Measurements from ENCODE around the gene BATF.

BATF gene

DNA sequence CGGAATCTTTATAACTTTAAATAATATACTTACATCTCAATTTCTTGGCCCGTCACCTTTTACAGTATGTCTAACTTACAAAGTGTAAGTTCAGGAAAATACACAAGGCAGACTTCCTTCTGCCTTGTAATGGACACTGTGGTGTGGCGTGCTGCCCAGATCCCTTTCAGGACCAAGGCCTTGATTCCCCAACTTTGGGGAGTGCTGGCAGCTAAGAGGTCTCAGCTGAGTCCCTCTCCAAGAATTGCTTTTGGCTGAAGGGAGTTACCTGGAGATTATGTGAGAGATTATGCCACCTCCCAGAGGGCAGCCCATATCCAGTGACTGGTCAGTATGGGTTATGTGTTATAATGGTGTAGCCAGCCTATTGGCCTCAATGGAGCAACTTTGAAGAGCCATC lies 21.2 kb upstream of the BATF start:
- no peak for DNase-seq

DNA sequence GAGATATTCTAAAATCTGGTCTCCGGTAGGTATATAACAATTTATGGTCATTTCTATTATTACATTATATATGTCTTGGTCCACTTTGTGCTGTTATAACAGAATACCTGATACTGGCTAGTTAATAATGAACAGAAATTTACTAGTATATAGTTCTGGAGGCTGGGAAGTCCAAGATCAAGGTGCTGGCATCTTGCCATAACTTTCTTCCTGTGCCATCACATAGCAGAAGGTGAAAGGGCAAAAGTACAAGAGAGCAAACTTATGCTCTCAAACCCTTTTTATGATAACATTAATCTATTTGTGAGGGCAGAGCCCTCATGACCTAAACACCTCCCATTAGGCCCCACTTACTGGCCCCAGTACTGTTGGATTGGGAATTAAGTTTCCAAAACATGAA lies 17.9 kb upstream of the BATF start:
- no peak for DNase-seq

DNA sequence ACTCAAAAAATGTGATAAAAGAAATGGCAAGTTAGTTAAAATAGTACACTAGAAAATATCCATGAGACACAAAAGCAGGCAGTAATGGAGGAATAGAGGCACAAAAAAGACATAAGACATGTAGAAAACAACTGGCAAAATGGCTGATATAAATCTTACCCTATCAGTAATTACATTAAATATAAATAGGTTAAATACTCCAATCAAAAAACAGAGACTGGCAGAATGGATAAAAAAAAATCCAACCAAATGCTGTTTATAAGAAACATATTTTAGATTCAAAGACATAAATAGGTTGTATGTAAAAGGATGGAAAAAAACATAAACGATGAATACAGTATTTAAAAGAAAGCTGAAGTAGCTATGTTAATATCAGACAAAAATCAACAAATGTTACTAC lies 15.3 kb upstream of the BATF start:
- DNase-seq = no peak

DNA sequence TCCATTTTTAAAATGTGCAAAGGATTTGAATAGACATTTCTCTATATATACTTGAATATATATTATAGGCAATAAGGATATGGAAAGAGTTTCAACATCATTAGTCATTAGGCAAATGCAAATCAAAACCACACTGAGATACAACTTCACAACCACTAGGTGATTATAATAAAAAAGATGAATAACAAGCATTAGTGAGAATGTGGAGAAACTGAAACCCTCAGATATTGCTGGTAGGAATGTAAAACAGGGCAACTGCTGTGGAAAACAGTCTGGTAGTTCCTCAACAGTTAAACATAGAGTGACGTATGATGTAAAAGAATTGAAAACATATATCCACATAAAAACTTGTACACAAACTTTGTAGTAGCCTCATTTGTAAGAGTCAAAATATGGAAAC lies 11.7 kb upstream of the BATF start:
- no peak for DNase-seq

DNA sequence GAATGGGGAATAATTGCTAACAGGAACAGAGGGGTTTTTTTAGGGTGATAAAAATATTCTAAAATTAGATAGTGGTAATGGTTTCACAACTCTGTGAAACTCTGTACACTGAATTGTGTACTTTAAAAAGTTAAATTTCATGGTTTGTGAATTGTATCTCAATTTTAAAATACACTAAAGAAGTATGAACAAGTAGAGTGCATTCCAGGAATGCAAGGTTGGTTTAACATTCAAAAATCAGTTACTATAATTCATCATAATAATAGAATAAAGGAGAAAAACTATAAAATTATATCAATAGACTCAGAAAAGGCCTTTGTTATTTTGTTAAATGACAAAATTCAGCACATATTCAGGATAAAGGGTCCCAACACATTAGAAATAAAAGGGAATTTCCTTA lies 11.1 kb upstream of the BATF start:
- no peak for DNase-seq

DNA sequence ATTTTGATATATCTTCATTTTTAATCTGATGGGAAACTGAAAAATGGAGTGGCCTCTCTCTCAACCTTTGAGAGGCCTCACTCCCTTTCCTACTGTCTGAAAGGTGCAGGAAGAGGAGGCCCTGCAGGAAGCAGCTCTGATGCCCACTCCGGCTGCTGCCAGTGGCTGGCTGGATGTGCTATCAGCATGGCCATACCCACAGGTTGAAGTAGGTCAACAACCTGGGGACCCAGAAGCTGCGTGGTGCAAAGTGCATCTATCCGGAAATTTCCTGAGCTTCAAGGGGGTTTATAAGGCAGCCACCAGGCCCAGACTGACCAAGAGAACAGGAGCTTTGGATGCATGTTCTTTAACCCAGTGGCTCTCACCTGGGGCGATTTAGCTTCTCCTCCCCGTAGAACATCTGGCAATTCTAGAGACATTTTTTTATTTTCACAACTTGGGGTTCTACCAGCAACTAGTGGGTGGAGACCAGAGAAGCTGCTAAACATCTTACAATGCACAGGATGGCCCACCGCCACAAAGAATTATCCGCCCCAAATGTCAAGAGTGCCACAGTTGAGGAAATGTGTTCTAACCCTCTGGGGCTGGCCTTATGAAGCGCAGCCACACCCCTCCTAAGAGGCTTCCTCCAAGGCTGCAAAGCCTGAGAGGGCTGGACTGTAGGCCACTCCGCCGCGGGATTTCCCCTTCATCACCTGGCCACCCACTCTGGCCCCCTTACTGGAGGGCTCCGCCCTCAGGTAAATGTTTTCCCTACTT lies 8.2 kb upstream of the BATF start:
- DNase-seq = no peak

DNA sequence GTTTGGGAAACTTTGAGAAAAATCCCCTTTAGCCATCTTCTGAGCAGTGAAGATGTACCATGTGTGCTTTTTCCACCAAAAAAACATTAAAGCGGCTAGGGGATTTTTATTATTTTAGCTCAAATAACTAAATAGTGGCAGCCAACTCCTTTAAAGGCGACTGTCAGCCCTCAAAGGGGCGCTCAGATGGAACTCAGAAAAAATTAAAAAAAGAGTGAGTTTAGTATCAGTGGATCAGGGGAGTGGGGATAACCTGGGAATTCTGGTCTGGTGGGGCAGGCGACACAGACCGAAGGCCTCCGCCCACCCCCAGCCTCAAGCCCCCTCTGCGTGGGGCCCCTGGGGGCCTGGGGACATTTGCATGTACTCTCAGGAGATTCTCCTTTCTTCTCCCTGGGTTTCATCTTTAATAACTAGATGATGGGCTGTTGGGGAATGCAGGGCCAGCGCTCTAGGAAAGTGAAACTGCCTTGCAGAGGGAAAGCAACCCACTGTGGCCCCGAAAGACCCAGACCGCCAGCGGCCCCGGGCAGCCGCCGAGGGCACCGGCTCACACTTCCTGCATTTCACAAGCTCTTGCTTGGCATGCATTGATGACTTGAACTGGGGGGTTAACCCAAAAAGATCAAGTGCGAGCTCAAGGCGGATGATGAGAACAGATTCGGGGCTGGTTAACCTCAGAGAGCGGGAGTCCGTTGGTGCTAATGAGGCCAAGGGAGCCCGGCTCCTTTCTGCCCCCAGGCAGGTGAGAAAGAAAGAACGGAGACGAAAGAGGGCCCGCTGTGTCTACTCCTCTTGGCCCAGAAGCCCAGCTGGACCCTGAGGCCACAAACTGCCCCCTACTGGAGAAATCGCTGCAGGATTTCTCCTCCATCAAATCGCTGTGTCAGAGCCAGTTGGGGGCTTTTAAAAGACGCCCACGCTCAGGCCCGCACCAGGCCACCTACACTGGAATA lies 7.3 kb upstream of the BATF start:
- DNase-seq = no peak

DNA sequence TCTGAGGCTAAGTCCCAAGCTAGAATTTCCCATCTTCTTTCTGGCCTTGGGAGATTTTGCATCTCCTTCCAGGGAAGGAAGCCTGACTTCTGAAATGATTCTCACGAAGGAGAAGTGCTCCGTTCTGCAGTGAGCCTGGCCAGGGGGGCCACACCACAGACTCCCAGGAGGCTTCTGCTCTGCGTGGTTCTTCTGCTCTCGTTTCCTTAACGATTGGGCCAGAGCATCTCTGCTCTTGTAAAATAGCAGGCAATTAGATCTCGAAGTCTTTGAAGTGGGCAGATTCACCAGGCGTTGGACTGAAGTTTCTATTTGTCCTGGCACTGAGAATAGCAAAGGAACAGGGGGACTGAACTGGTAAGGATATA lies 6.7 kb upstream of the BATF start:
- no peak for DNase-seq

DNA sequence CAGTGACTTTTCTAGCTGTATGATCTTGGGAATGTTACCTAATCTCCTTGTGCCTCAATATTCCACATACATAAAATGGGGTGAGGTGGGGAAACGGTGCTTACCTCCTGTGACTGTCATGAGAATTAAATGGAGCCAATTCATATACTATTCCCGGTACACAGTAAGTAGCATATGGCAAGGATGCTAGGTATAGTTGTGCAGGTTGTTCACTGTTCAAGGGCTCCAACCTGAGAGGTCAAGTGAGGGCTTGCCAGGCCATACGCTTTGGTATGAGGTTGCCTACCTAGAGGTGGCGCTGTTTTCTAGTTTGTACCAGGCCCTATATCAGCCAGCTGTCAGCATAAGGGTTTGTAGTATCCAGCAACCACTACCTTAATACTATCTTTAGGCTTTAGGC lies 3.6 kb upstream of the BATF start:
- no peak for DNase-seq

DNA sequence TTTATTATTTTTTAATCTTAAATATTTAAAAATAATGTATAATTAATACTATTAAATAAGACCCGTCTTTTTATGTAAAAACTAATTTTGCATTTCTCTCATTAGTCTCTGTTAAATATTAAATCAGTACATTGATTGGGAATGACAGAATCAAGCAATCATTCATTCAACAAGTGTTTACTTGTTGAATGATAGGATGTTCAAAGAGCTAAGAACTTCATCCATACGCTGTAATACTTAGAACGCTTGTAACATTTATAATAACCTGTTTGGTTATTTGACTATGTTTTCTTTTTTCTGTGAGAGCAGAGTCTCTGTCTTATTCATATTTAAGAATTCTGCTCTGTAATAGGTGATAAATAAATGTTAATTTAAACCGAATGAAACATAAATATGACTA lies 2.9 kb upstream of the BATF start:
- DNase-seq = no peak

DNA sequence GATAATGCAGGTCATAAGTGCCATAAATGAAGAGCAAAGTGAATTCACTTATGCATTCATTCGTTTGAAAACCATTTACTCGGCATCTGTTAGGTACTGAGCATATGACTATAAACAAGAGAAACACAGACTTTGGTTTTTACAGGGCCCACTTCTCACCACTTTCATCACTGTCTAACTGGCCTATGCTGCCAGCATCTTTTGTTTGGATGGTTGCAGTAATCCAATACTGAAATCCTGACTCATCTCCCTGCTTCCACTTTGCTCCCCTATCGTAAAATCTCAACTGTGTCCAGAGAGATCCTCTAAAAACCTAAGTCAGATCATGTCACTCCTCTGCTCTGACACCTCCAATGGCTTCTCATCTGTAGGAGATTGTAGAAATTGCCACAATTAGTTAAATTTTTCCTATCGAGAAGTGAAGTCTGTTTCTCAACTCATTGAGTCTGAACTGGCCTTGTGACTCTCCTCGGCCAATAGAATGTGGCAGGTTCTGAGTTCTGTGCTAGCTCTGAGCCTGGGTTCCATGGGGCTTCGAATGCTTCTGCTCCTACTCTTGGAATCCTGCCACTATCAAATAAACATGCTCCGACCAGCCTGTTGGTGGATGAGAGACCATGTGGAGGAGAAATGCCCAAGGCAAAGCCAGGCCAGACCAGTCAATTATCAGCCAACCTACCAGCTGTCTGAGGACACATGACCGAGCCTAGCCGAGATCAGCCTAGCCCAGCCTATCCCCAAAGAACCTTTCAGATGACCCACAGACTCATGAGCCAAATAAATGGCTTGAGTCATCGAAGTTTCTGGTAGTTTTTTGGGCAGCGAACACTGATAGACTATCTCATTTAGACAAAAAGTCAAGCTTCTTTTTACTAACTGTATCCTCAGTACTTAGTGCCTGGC lies 2.2 kb upstream of the BATF start:
- DNase-seq = no peak

DNA sequence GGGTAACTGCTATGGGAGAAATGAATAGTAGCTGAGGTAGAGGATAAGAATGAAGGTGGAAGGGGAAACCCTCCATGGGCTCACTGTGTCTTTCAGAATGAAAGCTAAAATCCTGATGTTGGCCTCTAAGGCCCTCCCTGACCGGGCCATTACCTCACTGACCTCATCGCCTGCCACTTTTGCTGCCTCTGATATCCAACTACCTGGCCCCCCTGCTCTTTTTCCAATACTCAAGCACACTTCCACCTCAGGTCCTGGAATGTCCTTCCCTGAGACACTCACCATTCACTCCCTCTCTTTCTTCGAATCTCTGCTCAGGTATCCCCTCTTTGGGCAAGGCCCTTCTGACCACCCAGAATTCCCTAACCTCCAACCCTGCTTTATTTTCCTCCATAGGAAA lies 1.4 kb upstream of the BATF start:
- no peak for DNase-seq

DNA sequence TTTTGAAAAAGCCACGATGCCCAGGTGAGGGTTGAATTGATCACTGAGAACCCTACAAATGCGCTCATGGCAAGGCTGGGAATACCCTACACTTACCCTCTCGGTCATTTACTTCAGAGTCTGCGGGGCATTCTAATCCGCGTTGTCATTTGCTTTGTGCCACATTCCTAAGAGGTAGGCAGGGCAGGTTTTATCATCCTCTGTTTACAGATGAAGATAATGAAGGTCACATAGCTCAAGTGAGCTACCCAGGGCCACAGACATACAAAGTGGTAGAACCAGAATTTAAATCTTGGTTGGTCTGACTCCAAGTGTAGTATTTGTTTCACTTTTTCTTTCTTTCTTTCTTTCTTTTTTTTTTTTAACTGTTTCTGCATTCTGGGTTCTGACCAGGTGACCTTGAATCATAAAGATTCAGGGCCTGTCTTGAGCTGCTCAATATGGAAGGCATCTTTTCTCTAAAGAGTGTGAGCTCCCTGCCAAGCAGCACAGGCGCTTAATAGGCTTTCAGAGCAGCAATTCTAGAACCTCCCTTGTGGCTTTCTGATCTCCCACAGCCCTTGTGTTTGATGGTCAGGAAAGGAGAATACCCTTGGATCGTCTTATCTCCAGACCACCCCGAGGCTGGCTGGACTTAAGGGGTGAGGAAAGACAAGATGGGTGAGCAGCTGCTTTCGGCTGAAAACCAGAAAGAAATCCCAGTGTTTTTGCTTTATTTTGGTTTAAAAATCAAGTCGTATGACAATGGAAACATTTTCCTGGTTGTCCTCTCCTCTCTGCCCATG lies 662 bp upstream of the BATF start:
- no peak for DNase-seq

DNA sequence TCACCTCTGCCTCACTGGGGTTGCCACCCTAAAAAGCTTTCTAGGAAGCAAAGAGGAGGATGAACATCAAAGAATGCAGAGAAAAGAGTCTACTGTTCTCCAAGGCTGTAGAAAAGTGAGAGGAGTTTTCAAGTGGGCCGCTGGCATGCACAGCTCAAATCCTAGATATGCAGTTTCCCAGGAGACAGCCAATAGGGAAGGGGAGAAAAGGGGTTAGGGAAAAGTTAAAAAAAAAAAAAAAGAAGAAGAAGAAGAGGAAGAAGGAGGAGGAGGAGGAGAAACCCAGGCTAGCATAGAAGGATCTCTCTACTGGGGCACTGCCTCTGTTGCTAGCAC lies 682 bp downstream of the BATF start:
- no peak for DNase-seq

DNA sequence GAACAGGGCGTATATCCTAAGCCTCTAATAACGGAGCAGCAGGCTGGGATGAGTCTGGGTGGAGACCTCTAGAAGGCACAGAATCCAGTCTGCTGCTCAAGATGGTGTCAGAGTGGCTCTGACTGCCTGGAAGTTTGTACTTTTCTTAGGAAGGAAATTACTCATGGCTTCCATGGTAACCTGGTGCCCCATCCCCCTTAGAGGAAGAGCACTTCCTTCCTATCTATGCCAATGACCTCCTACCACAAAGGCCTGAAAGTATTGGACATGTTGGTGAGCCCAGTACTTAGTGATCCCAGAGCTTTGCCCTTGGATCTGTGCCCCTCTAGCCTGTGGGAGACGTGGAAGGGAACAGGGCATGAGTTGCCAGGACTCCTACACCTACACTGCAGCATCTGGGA lies 1.5 kb downstream of the BATF start:
- DNase-seq = no peak

DNA sequence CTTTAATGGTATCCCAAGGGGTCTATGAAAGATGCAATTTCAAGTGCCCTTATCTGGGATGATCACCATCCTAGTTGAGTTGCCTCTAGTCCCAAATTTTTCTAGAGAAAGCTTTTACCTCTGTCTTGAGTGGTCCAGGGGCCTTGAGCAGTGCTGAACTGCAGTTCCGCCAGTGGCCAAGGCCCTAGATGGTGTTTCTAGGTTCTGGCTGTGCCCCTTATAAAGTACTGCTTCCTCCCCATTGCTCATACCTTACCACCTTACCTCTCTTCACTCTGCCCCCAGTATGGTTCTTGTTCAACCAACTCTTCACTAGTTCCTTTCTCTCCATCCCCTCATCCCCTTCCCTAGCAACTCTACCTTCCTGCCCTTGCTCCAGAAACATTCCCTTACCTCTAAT lies 3.7 kb downstream of the BATF start:
- no peak for DNase-seq

DNA sequence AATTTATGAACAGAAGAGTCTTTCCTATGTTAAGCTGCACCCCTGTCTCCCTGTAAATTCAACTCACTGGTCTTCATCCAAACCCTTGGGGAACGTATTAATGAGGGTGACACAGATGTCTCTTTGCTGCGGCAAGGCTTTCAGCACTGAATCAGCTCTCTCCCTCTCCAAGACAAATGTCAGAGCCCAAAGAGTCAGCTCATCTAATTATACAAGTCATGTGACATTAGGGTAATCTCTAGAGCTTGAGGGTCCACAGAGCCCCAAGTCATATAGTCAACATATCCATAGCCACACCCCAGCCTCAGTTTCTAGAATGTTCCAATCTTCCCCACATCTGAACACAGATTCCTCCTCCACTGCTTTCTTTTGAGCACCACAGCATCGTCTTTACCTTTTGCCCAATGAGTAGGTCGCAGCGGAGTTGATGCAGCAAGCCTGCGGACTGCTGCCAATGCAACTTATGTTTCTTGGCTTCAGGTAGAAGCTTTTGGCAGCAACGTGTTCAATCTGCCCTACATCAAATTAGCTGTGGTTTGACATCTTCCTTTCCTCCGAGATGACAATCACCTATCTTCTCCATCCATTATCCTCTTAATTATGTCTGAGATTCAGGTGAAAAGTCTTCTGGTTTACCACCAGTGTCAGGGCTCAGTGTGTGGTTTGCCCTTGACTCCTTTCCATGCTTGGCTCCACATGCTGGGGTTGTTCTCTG lies 5.3 kb downstream of the BATF start:
- DNase-seq = no peak

DNA sequence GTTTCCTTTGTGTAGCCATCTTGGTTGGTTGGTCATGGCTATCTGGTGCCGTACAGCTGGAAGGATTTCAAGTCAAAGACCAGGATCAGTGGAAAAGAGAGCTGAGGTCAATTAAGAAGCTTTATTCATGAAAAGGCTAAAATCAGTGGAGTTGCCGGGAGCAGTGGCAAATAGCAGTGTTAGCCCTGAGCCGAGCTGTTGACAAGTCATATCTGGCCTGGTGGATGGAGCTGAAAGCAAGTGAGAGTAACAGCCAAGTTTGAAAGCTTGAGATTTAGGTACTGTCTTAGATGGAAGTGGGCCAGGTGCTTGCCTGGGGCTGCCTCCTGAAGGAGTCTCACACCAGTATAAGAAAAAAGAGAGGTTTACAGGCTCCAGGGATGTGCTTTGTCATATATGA lies 9.0 kb downstream of the BATF start:
- no peak for DNase-seq

DNA sequence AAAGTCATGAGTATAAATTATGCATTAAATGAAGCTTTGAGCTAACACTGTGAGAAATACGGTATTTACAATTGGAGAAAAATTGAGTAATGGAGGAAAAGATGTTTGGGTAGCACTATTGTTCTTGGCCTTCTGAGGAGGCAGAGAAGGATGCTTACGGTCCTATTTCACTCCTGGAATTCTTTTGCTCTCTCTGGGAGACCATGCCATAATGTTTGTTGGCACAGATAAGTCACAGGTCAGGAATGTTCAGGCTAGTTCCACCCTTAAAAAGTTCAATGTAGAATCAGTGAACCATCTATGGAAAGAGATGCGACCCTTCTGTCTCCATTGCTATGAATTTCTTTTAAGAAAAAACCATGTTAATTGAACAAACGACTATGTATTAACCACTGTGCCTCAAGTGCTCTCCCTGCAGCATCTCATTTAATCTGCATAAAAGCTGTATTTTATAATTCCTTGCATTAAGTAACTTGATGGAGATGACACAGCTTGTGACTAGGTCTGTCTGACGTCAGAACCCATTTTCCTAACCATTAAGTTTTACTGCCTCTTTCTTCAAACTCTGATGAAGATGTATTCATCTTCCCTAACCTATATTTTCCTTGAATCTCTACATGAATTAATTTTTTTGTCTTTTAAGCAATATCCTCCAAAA lies 9.5 kb downstream of the BATF start:
- DNase-seq = no peak

DNA sequence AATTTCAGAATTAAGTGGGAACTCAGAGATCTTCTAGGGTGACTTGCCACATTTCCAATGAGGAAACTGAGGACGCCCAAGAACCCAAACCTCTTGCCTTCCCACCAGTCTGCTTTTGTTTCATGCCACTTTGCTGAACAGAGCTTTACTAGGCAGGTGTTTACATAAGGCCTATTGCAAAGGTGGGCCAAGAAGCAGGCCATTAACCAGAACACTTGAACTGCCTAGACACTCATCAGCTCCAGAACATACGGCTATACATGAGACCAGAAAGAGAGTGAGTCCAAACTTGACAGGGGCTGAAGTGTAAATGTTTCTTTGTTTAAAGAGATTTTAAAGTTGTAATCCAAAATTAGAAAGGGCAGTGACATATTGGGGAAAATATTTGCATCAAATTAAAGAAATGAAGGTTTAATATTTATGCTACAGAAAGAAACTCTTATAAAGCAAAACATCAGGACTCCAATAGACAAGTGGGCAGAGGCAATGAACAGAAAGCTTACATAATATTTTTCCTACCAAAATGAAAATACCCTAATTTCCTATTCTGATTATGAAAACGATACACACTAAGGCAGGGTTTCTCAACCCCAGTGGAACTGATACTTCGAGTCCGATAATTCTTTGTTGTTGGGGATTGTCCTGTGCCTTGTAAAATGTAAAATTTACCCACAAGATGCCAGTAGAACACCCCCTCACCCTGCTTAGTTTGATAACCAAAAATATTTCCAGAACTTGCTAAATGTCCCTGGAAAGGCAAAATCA lies 11.7 kb downstream of the BATF start:
- peak; percentile 44 for DNase-seq

Measured in DMS79 treated with DMSO at 0.1 percent for 48 hours (cell line).